ENCODE data around the gene PRM3.

- no peak for TF ChIP-seq CTCF (IDR thresholded peaks at IDR 0.05; ENCODE audit: low read depth, low read length)
- TF ChIP-seq MYC (IDR thresholded peaks at IDR 0.05; ENCODE audit: low read depth, low read length) = no peak
These were observed 4.3 kb upstream of the PRM3 start for GRCh38 chr16:11277607-11278337.
